ENCODE results near the gene AMIGO3.
A peak's percentile ranks its signal among the peaks of the same experiment; 100 is the strongest.
"Not testable (repeated sequence)": the region's sequence is repeated elsewhere in the genome, so short reads cannot be mapped to it uniquely, and the experiment has no call there.

AMIGO3 gene

GRCh38 chr3:49719214-49719884, at the start of gene AMIGO3:
AMIGO3 (minus strand) TSS chr3:49719684; CDS start chr3:49719465, 219 bp downstream.
- DNase-seq (ENCODE audit: low read depth in 2 of 2), result peak; percentile 76 to 89

- no peak for DNase-seq (ENCODE audit: low read depth in 2 of 2)
Observed at GRCh38 chr3:49763981-49764380, 44.5 kb upstream of the AMIGO3 start.

- no peak for DNase-seq (ENCODE audit: low read depth in 2 of 2)
Observed at GRCh38 chr3:49761661-49762060, 42.2 kb upstream of the AMIGO3 start.

- no peak for DNase-seq (ENCODE audit: low read depth in 2 of 2)
Observed at GRCh38 chr3:49759226-49759625, 39.7 kb upstream of the AMIGO3 start.

GRCh38 chr3:49757197-49757596, 37.7 kb upstream of the AMIGO3 start:
- no peak for DNase-seq (ENCODE audit: low read depth in 2 of 2)

- DNase-seq (ENCODE audit: low read depth in 2 of 2), result no peak
Observed at GRCh38 chr3:49756036-49756435, 36.6 kb upstream of the AMIGO3 start.

GRCh38 chr3:49754536-49754935, 35.1 kb upstream of the AMIGO3 start:
- no peak for DNase-seq (ENCODE audit: low read depth in 2 of 2)

GRCh38 chr3:49751501-49751900, 32.0 kb upstream of the AMIGO3 start:
- DNase-seq (ENCODE audit: low read depth in 2 of 2), result no peak

GRCh38 chr3:49750056-49750455, 30.6 kb upstream of the AMIGO3 start:
- no peak for DNase-seq (ENCODE audit: low read depth in 2 of 2)

GRCh38 chr3:49748874-49749273, 29.4 kb upstream of the AMIGO3 start:
- DNase-seq (ENCODE audit: low read depth in 2 of 2), result not testable (repeated sequence)

GRCh38 chr3:49747792-49748480, 28.5 kb upstream of the AMIGO3 start:
- no peak for DNase-seq (ENCODE audit: low read depth in 2 of 2)

GRCh38 chr3:49745986-49746385, 26.5 kb upstream of the AMIGO3 start:
- no peak for DNase-seq (ENCODE audit: low read depth in 2 of 2)

- DNase-seq (ENCODE audit: low read depth in 2 of 2), result no peak
Observed at GRCh38 chr3:49740427-49740826, 20.9 kb upstream of the AMIGO3 start.

- DNase-seq (ENCODE audit: low read depth in 2 of 2), result no peak
Observed at GRCh38 chr3:49738067-49738713, 18.7 kb upstream of the AMIGO3 start.

GRCh38 chr3:49734752-49735151, 15.3 kb upstream of the AMIGO3 start:
- no peak for DNase-seq (ENCODE audit: low read depth in 2 of 2)

- no peak for DNase-seq (ENCODE audit: low read depth in 2 of 2)
Observed at GRCh38 chr3:49733551-49733950, 14.1 kb upstream of the AMIGO3 start.

- no peak for DNase-seq (ENCODE audit: low read depth in 2 of 2)
Observed at GRCh38 chr3:49732597-49732996, 13.1 kb upstream of the AMIGO3 start.

GRCh38 chr3:49729966-49730609, 10.6 kb upstream of the AMIGO3 start:
- DNase-seq (ENCODE audit: low read depth in 2 of 2), result no peak

- DNase-seq (ENCODE audit: low read depth in 2 of 2), result no peak
Observed at GRCh38 chr3:49727924-49728361, 8.5 kb upstream of the AMIGO3 start.

- DNase-seq (ENCODE audit: low read depth in 2 of 2), result no peak
Observed at GRCh38 chr3:49727154-49727923, 7.9 kb upstream of the AMIGO3 start.

GRCh38 chr3:49725906-49726681, 6.6 kb upstream of the AMIGO3 start:
- DNase-seq (ENCODE audit: low read depth in 2 of 2), result no peak

Measured in stimulated activated CD4-positive, alpha-beta T cell treated with anti-CD3 and anti-CD28 coated beads, Interleukin-15, amount 100 ng/mL, for 48 hours (primary cell).